ENCODE results near the gene AFF1.

- TF ChIP-seq REST (IDR thresholded peaks at IDR 0.05; ENCODE audit: insufficient read depth in 1 of 2, low read depth in 2 of 2, low read length in 2 of 2) (no peak), POLR2AphosphoS5 (IDR thresholded peaks at IDR 0.05; ENCODE audit: low read depth, low read length) (no peak), SIN3A (IDR thresholded peaks at IDR 0.05; ENCODE audit: borderline replicate concordance, insufficient read depth, low read length) (no peak)
Measured at GRCh38 chr4:87073199-87074120, 138.6 kb downstream of the AFF1 start.

All from PFSK-1 (cell line).